HG02884 (cell line): ENCODE data around the gene RHBDD2.
"Not testable (repeated sequence)": the region's sequence is repeated elsewhere in the genome, so short reads cannot be mapped to it uniquely, and the experiment has no call there.

Source experiments
- ATAC-seq: cut with Tn5 transposase; IDR thresholded peaks from one replicate; pipeline ENCODE4 v1.9.1; 2021; ENCODE audit warnings: mild to moderate bottlenecking, moderate library complexity; ENCODE audit not compliant: unreplicated experiment

Gene RHBDD2

DNA sequence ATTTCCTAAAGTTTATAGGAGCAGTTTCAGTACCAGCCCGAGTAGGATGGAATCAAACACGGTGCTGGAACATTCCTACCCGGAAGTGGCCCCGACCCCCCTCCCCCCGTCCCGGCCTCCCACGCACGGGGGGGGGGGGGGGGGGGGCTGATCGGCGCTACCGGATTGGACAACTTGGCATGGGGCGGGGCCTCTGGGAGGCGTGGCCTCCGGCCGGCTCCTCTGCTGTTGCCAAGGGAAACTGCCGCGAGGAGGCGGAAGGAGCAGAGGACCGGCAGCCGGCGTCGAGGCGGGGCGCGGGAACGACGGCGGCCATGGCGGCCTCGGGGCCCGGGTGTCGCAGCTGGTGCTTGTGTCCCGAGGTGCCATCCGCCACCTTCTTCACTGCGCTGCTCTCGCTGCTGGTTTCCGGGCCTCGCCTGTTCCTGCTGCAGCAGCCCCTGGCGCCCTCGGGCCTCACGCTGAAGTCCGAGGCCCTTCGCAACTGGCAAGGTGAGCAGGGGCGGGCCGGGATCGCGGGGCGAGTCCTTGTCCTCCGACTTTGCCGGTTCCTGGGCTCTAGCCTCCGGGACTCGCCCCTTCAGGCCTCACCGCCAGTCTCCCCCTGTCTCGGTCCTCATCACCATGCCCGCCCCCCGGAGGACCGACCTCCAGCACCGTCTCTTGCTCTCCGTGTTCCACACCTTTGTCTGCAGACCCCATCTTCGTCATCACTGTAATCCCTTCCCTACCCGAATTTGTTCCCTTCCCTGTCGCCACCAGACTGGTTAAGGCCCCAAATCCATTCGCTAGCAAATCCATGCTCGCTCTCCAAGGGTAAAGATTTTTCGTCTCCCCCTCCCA, at the start of gene RHBDD2:
RHBDD2 (plus strand) TSS at position 266 of the 843 bp plus-strand sequence; CDS start at position 315, 49 bp downstream.
- peak; percentile 89 for ATAC-seq

DNA sequence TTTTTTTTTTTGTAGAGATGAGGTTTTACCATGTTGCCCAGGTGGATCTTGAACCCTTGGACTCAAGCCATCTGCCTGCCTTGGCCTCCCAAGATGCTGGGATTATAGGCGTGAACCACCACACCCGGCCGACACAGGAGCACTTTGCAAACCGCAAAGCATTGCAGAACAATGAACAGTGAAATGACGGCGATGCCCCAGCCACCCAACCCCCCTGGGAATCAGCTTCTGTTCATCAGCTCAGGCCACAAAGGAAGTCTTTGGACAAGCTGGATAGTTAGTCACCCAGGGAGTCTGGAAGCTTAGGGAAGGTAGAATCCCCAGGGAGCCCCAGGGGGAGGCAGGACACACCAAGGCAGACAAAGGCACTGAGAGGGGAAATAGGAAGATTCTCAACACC, 49.2 kb upstream of the RHBDD2 start:
- ATAC-seq = not testable (repeated sequence)

DNA sequence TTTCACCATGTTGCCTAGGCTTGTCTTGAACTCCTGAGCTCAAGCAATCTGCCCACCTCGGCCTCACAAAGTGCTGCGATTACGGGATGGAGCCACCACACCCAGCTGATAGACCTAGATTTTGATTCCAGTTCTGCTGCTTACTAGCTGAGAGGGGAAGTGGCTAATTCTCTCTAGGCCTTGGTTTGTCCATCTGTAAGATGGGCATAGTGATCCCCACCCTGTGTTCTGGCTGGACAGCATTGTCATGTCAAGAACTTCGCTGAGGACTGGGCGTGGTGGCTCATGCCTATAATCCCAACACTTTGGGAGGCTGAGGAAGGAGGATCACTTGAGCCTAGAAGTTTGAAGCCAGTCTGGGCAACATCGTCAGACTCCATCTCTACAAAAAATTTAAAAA, 47.9 kb upstream of the RHBDD2 start:
- ATAC-seq = no peak

DNA sequence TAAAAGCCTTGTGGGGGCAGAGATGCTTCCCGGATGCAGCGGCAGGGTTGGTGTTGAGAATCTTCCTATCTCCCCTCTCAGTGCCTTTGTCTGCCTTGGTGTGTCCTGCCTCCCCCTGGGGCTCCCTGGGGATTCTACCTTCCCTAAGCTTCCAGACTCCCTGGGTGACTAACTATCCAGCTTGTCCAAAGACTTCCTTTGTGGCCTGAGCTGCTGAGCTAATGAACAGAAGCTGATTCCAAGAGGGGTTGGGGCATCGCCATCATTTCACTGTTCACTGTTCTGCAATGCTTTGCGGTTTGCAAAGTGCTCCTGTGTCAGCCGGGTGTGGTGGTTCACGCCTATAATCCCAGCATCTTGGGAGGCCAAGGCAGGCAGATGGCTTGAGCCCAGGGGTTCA, 45.2 kb upstream of the RHBDD2 start:
- ATAC-seq = not testable (repeated sequence)

DNA sequence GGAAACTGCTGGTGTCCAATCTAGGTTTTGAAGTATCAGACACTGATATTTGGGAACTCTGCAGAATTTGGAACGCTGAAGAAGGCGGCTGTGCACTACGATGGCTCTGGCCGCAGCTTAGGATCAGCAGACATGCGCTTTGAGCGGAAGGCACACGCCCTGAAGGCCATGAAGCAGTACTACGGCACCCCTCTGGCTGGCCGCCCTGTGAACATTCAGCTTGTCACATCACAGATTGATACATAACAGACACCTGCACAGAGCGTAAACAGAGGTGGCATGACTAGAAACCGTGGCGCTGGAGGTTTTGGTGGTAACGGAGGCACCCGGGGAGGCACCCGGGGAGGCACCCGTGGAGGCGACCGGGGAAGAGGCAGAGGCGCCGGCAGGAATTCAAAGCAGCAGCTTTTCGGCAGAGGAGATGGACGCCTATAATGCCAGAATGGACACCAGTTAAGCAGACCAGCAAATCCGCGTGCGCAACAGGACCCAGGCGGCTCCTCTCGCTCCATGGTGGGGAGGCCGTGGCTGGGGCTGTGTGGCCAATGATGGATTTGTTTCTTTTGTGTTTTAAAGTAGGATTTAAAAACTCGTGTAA, 43.0 kb upstream of the RHBDD2 start:
- ATAC-seq = no peak

DNA sequence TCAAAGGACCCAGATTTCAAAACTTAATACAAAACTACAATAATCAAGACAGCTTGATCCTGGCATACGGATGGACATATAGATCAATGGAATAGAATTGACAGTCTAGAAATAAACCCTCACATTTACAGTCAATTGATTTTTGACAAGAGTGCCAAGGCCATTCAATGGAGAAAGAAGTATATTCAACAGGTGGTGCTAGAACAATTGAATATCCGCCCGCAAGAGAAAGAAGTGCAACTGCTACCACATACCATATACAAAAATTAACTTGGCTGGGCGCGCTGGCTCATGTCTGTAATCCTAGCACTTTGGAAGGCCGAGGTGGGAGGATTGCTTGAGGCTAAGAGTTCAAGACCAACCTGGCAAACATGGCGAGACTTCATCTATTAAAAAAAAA, 42.0 kb upstream of the RHBDD2 start:
- no peak for ATAC-seq

DNA sequence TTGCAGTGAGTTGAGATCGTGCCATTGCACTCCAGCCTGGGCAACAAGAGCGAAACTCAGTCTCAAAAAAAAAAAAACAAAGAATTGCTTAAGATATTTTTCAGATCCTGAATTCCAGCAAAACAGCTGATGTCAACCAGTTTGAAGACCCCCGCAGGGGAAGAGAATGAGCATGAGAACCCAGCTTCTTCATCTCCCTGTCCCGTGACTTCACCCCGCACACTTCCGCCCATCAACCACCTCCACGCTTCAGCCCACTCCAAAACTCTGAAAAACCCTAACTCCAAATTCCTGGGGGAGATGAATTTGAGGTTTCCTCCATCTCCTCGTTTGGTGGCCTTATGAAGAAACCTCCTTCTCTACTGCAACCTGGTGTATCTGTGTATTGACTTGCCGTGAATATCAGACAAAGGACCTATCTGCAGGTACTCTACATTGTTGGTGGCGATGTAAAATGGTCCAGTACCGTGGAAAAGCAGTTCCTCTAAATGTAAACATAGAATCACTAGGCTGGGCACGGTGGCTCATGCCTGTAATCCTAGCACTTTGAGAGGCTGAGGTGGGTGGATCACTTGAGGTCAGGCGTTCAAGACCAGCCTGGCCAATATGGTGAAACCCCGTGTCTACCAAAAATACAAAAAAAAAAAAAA, 40.4 kb upstream of the RHBDD2 start:
- not testable (repeated sequence) for ATAC-seq

DNA sequence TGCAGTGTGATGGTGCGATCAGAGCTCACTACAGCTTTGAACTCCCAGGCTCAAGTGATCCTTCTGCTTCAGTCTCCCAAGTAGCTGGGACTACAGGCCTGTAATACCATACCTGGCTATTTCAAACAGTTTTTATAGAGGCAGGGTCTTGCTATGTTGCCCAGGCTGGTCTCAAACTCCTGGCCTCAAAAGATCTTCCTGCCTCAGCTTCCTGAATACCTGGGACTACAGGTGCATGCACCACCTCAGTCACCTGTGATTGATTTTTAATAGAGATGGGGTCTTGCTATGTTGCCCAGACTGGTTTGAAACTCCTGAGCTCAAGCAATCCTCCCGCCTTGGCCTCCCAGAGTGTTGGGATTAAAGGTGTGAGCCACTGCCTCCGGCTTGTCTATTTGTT, 38.8 kb upstream of the RHBDD2 start:
- ATAC-seq = no peak

DNA sequence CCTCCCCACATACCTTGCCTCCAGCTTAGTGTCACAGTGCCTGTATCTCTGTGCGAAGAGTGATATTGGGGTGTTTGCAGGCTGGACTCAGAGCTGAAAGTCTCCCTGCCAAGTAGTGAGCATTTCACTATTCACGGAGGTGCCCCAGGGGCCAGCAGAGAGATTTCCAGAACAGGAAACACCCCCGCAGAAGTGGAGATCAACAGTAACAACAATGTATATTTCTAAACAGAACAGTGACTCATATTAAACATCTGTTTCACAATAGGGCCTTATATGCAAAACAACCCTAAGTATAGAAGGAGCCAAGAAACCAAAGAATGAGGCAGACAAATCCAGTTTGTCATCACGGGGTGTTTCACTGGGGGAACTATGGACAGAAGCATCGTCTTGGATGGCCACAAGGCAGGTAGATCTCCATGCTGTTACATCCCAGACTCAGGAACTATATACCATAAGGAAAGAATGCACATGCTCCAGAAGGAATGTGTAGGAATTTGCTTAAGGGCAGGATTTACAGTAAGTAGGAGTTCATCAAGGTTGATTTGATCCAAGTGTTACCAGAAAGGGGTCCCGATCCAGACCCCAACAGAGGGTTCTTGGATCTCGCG, 35.9 kb upstream of the RHBDD2 start:
- ATAC-seq = peak; percentile 89

DNA sequence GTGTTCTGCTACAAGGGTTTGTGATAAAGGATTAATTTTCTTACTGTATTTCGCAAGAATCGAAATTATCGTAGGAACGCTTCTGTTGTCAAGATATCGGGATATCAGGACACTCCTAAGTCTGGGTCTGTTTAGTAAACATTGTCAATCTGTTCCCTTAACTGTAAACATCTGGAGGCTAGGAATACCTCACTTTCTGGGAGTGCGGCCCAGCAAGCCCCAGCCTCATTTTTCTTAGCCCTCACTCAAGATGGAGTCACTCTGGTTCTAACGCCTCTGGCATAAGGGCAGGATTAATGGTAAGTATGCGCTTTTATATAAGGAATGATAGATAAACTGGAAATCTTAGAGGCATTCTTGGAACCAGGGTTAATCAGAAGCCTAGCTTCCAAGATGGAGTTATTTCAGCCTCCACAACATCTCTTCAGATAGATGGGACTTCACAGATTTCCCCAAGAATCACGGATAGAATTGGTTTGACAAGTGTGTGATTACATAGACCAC, 35.2 kb upstream of the RHBDD2 start:
- ATAC-seq = no peak

DNA sequence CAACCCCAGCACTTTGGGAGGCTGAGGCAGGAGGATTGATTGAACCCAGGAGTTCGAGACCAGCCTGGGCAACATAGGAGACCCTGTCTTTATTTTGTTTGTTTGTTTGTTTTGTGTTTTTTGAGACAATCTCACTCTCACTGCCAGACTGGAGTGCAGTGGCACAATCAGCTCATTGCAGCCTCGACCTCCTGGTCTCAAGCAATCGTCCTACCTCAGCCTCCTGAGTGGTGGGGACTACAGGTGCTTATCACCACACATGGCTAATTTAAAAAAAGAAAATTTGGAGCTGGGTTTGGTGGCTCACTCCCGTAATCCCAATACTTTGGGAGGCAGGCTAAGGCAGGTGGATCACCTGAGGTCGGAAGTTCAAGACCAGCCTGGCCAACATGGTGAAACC, 34.7 kb upstream of the RHBDD2 start:
- no peak for ATAC-seq

DNA sequence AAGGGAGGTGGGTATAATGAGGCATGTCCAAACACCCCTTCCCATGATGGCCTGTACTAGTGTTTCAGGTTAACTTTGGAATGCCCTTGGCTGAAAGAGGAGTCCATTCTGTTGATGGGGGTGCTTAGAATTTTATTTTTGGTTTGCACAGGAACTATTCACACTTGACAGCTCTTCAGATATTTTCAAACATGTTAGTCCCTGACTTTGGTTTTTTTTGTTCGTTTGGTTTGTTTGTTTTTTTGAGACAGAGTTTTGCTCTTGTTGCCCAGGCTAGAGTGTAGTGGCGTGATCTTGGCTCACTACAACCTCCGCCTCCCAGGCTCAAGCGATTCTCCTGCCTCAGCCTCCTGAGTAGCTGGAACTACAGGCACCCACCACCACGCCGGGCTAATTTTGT, 33.7 kb upstream of the RHBDD2 start:
- ATAC-seq = not testable (repeated sequence)

DNA sequence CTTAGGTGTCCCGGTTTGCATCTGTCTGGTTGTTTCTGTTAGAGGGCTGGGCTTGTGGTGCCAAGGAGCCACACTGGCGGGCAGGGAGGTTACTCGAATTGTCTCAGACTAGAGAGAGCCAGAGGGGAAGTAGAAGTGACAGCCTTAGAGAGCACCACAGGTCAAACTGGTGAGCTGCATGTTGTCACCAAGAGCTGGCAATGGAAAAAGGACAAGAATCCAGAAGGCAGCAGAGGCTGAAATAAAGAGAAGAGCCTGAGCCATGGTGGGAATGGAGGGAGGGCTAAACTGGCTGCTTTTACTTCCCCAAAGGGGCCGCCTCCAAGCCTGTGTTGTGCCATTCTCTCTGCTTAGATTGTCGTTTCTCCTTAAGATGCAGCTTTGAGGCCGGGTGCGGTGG, 31.1 kb upstream of the RHBDD2 start:
- no peak for ATAC-seq

DNA sequence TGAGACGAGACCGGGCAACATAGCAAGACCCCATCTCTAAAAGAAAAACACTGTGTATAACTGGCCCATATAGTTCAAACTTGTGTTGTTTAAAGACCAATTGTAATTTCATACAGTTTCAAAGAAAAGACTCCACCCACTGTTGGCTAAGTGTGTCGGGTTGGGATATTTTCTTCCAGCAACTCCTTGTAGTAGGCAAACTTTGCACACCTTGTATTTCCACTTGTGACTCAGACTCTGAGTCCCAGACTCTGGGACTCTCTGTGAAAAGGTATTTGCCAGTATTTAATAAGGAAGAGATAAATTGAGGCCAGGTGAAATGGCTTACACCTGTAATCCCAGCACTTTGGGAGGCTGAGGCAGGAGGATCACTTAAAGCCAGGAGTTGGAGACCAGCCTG, 29.3 kb upstream of the RHBDD2 start:
- no peak for ATAC-seq

DNA sequence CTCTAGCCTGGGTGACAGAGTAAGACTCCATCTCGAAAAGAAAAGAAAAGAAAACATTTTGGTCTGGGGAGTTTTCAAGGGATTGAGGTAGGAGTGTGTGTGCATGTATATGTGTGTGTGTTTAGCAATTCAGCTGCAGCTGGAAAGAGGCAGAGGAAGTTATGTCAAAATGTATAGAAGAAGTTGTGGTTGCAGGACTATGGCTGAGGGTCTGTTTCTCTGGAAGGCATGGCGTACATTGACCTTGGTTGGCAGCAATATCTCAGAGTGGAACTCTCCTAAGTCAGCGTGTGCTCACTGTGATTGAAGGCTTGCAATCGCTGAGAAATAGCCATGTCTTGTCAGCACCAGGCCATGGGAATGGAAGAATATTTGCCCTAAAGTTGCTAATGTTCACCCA, 28.6 kb upstream of the RHBDD2 start:
- ATAC-seq = no peak

DNA sequence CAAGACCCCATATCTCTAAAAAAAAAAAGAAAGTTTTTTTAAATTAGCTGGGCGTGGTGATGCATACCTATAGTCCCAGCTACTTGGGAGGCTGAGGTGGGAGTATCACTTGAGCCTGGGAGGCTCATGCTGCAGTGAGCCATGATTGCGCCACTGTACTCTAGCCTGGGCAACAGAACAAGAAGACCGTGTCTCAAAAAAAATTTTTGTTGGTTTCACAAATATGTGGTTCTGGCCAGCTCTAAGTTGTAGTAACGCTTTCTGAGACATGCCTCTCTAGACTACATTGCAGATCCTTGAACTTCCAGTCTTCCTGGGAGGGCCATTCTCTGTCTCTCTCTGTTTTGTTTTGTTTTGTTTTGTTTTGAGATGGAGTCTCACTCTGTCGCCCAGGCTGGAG, 24.6 kb upstream of the RHBDD2 start:
- no peak for ATAC-seq

DNA sequence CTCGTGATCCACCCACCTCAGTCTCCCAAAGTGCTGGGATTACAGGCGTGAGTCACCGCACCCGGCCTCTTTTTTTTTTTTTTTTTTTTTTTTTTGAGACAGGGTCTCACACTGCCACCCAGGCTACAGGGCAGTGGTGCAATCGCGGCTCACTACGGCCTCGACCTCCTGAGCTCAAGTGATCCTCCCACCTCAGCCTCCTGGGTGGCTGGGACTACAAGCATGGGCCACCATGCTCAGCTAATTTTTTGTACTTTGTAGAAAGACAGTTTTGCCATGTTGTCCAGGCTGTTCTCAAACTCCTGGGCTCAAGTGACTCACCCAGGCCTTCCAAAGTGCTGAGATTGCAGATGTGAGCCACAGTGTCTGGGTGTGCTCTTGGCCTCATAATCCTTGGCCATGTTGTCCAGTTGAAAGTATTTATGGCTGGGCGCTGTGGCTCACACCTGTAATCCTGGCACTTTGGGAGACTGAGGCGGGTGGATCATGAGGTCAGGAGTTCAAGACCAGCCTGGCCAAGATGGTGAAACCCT, 24.0 kb upstream of the RHBDD2 start:
- not testable (repeated sequence) for ATAC-seq

DNA sequence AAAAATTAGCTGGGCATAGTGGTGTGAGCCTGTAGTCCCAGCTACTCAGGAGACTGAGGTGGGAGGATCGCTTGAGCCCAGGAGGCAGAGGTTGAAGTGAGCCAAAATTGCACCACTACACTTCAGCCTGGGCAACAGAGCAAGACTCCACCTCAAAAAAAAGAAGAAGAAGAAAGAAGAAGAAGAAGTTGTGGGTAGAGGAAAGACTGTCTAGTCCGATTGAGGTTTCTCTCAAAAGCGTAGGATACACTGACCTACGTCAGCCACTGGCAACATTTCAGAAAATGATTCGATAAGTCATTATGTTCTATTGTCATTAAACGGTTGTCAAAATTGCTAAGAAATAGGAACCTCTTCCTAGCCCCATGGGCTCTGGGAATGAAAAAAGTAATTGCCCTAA, 22.3 kb upstream of the RHBDD2 start:
- no peak for ATAC-seq

DNA sequence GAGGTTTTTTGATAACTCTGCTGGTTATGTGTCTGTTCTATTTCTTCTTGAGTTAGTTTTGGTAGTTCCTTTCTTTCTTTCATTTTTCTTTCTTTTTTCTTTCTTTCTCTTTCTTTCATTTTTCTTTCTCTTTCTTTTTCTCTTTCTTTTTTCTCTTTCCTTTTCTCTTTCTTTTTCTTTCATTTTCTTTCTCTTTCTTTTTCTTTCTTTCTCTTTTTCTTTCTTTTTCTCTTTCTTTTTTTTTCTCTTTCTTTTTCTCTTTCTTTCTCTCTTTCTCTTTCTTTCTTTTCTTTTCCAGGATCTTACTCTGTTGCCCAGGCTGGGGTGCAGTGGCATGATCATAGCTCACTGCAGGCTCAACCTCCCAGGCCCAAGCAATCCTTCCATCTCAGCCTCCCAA, 20.4 kb upstream of the RHBDD2 start:
- ATAC-seq = no peak

DNA sequence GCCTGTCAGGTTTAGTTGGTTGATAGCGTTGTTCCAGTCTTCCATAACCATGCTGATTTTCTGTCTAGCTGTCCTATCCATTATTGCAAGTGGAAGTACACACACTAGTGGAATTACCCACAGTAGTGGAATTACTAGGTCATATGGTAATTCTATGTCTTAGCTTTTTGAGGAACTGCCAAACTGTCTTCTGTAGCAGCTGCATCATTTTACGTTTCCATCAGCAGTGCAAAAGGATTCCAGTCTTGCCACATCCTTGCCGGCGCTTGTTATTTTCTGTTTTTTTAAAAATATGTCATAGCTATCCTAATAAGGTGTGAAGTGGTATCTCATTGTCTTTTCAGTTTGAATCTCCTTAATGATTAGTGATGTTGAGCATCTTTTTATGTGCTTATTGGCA, 17.2 kb upstream of the RHBDD2 start:
- ATAC-seq = no peak

DNA sequence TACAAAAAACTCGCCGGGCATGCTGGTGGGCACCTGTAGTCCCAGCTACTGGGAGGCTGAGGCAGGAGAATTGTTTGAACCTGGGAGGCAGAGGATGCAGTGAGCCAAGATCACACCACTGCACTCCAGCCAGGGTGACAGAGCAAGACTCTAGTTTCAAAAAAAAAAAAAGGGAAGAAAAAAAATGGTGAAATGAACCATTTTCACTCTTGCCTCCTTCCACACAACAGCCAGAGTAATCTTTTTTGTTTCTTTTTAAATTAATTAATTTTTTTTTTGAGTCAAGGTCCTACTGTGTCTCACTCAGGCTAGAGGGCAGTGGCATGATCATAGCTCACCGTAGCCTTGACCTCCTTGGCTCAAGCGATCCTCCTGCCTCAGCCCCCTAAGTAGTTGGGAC, 14.6 kb upstream of the RHBDD2 start:
- not testable (repeated sequence) for ATAC-seq
